Measurements from ENCODE around the gene HADHB.
A peak's percentile ranks its signal among the peaks of the same experiment; 100 is the strongest.
"Not testable (repeated sequence)": the region's sequence is repeated elsewhere in the genome, so short reads cannot be mapped to it uniquely, and the experiment has no call there.

Gene HADHB

DNA sequence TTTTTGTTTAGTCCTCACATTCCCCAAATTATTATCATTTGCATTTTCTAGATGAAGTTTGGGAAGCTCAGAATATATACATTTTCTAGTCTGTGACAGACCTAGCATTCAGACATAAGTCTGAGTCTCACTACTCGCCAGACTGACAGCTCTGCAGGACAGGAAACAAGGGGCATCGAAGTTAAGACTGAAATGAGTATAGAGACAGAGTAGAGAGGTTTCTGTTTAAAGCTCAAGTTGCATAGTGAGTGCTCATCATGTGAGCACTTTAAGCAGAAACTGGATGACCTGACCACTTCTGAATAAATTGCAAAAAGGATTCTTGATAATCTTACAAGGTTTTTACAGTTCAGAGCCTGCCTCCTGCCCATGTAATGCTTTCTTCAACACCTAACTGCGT is 1.1 kb downstream of the HADHB start:
- DNase-seq, result peak; percentile 2

DNA sequence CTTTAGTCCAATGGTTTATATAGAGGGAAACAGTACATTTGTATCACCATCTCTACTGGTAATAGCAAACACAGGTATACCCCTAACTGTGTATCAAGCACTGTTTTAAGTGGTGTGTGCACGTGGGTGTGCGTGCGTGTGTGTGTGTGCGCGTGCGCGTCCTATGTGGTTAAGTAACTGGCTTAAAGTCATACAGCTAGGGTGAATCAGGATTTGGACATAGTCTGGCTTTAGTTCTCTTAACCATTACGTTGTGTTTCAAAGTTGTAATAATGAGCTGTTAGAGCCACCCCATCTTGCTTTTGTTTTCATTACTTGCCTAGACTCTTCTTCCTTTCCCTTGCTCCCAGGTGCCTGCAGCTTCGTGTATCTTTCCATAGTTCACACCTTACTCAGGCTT is 2.1 kb downstream of the HADHB start:
- DNase-seq, result peak; percentile 13

DNA sequence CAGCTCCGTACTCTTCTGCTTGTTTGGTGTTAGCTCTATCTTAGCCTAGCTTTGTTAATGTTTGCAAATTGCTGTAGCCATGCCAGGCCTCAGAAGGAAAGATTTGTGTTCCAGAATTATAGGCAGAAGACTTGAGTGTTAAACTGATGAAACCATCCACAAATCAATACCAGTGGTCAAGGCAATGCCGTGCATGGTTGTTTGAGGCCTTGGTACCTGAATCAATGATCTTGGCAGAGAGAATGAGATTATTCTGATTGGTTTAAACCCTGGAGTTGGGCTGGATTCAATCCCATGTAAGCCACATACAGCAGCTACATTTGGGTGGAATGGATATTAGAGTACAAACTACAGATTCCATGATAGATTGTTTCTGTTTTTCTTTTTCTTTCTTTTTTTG is 4.9 kb downstream of the HADHB start:
- no peak for DNase-seq

DNA sequence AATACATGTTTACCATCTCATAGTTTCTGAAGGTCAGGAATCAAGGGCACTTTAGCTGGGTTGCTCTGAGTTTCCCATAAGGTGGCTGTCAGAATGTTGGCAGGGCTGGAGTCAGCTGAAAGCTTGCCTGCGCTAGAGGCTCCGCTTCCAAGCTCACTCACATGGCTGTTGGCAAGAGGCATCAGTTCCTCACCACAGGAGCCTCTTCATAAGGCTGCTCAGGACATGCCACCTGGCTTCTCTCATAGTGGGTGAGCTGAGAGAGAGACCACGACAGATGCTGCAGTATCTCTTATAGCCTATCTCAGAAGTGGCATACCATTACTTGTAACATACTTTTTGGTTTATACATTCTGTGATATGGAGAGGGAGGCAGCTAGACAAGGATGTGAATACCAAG is 7.2 kb downstream of the HADHB start:
- DNase-seq, result no peak

DNA sequence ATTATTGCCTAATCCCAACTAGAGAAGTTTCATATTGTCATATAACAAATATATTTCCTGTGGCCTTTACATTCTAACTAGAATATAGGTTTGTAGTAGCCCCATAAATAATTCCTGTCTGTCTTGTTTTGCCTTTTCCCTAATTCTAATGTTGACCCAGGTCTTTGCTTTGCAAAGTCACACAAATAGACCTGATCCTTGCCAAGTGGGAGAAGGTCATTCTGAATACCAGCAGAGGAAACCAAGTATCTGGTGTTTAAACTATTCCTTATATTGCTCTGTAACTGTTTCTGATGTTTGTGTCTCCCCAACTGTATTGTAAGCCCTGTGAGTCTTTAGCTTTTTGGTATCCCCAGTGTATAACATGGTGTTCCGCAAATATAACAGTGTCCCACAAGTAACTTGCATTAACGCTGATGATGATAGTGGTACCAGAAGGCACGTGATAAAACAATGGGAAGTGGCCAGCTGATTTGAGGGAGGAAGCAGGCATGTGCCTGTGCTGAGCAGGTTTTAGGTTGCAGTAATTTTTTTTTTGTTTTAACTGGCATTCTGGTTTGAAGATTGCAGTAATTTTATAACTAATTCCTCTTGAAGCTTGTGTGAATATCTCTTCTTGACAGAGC is 11.1 kb downstream of the HADHB start:
- DNase-seq, result no peak

- not testable (repeated sequence) for DNase-seq
Measured at GRCh38 chr2:26258836-26259235, 14.1 kb downstream of the HADHB start.

DNA sequence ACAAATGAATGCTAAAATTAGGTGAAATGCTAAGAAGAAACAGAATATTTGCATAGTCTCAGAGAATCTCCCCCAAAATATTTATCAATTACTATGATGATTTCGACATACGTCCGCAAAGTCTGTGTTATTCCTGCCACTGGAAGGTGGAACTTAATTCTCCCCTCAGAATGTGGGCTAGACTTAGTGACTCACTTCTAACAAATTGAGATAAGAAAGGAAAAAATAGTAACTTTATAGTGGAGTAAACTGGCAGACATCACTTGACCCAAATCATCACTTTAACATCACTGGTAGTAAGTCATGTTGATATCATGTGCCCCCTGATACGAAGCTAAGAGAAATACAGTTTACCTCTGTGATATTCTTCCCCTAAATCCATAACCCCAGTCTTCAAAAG is 23.5 kb downstream of the HADHB start:
- DNase-seq, result no peak

- not testable (repeated sequence) for DNase-seq
Measured at GRCh38 chr2:26268670-26269385, 24.1 kb downstream of the HADHB start.

DNA sequence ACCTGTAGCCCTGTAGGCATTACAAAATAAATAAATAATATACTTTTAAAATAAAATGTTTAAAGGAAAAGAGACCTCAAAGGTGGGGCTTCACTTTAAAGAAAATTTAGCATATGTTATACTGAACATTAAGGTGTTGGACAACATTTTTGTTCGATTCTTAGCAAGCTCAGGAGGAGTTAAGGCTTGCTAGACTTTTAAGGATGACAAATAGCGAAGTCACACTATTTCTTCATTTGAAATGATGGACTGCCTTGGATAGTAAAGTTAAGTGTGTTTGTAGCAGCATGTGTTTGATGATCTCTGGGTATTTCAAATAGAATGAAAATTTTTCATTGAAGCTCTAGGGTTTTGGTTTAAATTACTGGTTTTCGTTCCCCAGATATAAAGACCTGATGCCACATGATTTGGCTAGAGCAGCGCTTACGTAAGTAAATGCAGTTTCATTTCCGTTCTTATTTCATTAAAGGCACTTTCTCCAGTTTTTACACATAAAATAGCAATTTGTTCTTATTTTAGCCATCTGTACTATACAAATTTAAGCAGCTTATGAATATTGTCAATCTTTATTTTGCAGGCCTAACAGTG is 24.9 kb downstream of the HADHB start:
- DNase-seq, result no peak

DNA sequence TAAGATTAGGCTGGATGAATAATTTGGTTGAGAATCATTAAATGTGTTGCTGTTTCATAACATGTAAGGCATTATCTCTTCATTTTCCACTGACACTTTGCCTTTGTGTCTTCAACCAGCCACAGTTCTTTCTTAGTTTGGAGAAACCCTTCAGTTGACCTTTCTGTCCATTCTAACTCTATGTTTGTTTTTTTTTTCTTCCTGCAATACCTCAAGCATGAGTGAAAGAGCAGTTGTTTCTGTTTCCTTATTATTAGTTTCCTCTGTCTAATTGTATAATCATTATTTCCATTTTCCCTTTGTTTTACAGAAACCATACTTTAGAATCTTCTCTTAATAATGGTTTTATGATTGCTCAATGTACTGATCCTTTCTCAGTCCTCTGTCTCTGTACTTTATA is 25.6 kb downstream of the HADHB start:
- DNase-seq, result no peak

DNA sequence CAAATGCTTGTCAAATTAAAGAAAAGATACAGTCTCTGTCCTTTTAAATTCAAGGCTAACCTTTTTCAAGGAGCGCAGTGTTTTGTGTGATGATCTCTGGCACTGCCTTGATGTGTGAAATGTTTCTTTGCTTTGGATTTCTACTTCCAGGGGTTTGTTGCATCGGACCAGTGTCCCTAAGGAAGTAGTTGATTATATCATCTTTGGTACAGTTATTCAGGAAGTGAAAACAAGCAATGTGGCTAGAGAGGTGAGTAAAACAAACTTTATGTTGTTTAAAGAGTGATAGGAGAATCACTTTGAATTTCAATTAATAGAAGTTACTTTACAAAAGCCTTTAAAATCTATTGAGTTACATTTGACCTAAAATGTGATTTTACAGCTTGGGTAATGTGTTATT is 28.8 kb downstream of the HADHB start:
- no peak for DNase-seq

DNA sequence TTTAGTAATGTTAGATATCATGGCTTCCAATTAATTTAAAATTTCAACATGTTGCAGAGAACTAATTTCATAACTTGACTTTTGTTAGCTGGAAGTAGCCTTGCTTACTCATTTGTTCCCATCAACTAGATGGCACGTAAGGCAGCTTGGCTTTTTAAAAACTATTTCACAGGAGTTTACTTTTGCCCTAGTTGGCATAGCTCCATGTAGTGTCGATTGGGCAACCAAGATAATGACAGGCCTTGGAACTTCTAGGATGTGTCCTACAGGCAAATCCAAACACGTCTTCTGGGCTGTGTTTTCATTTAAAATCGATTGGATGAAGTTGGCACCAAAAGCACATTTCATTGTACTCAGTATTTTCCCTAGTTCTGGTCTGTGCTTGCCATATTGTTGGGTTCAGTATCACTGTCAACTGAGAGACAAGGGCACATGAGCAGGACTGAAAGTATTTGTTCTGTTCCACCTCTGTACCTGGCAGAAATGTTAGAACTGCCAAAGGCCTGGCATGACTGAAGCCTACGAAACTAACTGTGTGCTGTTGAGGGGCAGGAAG is 29.4 kb downstream of the HADHB start:
- no peak for DNase-seq

- no peak for DNase-seq
Measured at GRCh38 chr2:26276484-26277227, 31.9 kb downstream of the HADHB start.

- no peak for DNase-seq
Measured at GRCh38 chr2:26279886-26280285, 35.1 kb downstream of the HADHB start.

DNA sequence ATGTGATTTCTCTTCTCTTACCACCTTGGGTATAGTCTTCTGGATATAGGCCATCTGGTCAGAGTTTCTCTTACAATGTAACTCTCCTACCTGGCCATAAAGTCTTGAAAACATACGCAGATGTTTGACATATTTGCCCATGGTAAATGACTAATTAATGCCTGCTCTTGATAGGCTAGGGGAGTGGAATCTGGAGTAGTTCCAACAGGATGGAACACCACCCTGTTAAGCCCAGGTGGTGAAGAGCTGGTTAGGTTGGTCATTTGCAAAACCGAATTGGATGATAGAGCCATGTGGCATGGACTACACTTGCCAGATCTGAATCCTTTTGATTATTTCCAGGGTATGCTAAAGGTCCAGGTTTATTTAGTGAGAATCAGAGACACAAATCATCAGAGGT is 36.5 kb downstream of the HADHB start:
- DNase-seq, result no peak

DNA sequence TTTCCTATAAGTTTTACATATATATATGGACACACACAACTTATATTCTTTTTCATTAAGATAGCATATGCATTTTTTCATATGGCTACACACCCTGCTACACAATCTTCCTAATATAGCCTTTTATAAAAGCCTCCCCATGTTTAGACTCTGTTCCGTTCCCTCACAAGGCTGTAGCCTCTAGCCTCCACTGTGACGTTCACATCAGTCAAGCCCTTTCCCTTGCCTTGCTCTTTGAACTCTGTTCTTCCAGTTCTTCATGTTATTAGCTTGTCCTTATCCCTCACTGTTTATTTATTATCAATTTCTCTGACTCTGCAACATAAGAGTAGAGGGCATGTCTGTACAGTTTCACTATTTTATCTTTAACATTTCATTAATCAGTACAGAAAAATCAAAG is 38.9 kb downstream of the HADHB start:
- DNase-seq, result no peak

DNA sequence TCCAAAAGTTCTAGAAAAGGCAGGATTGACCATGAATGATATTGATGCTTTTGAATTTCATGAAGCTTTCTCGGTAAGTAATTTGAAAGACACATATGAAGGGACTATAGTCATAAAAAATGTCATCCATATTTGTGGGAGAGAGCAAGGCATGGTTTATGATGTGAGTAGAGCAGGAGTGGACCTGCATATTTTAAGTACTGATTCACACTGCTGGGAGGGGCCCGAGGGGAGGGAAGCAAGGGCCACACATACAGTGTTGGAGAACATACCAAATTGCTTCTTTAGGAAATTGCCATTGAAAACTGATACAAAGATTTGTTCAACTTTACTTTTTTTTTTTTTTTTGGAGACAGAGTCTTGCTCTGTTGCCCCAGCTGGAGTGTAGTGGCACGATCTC is 39.4 kb downstream of the HADHB start:
- no peak for DNase-seq

DNA sequence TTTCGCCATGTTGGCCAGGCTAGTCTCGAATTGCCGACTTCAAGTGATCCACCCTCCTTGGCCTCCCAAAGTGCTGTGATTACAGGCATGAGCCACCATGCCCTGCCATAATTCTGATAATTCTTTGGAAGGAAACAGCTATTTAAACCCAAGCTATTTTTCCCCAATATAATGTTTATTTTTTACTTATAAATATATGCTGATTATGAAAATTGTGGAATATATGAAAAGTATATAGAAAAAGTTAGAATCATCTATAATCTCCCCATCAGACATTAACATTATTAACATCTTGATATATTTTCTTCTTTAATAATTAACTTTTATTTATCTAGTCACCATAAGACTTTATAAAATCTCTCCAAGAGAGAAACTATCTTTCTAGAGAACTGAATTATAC is 41.2 kb downstream of the HADHB start:
- DNase-seq, result no peak

- no peak for DNase-seq
Measured at GRCh38 chr2:26290001-26290400, 45.3 kb downstream of the HADHB start.

GRCh38 chr2:26292646-26293045 is 47.9 kb downstream of the HADHB start:
- no peak for DNase-seq

DNA sequence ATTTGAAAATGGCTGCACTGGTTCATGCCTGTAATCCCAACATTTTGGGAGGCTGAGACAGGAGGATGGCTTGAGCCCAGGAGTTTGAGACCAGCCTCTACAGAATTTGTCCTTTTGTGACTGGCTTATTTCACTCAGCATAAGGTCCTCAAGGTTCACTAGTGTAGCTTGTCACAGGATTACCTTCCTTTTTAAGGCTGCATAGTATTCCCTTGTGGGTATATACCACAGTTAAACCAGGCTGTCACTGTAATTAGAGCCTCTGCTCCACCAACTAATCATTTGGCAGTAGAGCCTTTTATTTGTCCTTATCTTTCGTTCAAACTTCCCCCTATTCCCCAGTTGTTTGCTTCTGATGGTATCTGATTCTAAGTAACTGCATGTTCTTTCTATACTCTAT is 50.8 kb downstream of the HADHB start:
- no peak for DNase-seq

DNA sequence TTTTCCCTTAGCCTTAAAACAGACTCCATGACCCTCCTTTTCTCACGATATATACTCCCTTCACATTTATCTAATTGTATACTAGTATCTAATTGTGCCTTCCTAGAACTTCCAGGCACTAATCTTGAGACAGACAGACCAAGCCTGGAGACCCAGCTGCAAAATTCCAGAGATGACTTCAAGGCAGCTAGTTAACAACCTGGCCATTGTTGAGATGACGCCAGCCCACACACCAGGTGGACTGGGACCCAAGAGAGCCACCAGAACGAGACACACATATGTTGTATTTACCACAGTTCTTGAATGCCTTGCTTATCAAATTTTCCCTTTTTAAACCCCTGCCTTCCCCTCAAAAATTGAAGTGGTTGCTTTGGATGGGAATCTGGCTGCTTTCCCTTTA is 52.3 kb downstream of the HADHB start:
- DNase-seq, result no peak

DNA sequence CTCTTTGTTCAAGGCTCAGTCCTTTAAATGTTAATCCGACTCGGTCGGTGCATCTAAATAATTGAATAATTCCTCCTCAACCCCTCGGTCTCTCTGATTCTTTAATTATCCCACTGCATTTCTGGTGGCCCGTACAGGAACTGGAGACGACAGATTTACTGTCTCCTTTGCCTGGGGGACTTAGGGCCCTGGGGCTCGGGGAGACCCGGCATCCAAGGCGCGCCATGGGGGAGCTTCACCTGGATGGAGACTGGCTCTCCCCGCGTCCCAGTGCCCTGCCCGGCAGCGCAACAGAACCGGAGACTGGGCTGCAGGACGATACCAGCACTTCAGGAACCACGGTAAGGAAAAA is 53.5 kb downstream of the HADHB start:
- no peak for DNase-seq

All from CD4-positive, alpha-beta T cell treated with Interleukin-21 for 1 hour (primary cell).